H1 (cell line): ENCODE measurements around the gene ALPK3. TPM values are rescaled to one million over a fixed set of nuclear protein-coding genes. Genes with fewer than 3 reads are reported as not detected.

ENCODE experiments used
- CEBPB ChIP-seq: IDR thresholded peaks from 2 replicates; pipeline ENCODE4 v1.6.1; 2012; ENCODE audit warnings: low read depth, low read length
- CHD7 ChIP-seq: fragments of 300-600 bp; sonication (generic); IDR thresholded peaks from 2 replicates; pipeline ENCODE4 v1.7.1; 2012; ENCODE audit warnings: low read length, moderate library complexity, mild to moderate bottlenecking, inconsistent platforms; ENCODE audit not compliant: insufficient replicate concordance
- EZH2 ChIP-seq: fragments of 200-600 bp; sonication (generic); IDR thresholded peaks from 2 replicates; pipeline ENCODE4 v1.7.1; 2012; ENCODE audit warnings: low read depth, mild to moderate bottlenecking, moderate library complexity, low read length, inconsistent platforms; ENCODE audit not compliant: severe bottlenecking
- FOSL1 ChIP-seq: IDR thresholded peaks from 2 replicates; pipeline ENCODE4 v1.6.1; 2011; ENCODE audit warnings: mild to moderate bottlenecking, low read depth, low read length, moderate library complexity; ENCODE audit not compliant: insufficient read depth
- JUN ChIP-seq: IDR thresholded peaks from 2 replicates; pipeline ENCODE4 v1.6.1; 2011; ENCODE audit warnings: low read depth, mild to moderate bottlenecking, improper control_type of control experiment, low read length
- POLR2AphosphoS5 ChIP-seq: IDR thresholded peaks from 2 replicates; pipeline ENCODE4 v1.6.1; 2011; ENCODE audit warnings: low read depth, low read length
- POU5F1 ChIP-seq: IDR thresholded peaks from 2 replicates; pipeline ENCODE4 v1.6.1; 2011; ENCODE audit warnings: low read depth, mild to moderate bottlenecking, low read length, moderate library complexity
- RFX5 ChIP-seq: IDR thresholded peaks from 2 replicates; pipeline ENCODE4 v1.6.1; 2011; ENCODE audit warnings: low read depth, low read length, improper control_type of control experiment, borderline replicate concordance
- SIN3A ChIP-seq, 2 experiments: IDR thresholded peaks in 1 of 2; conservative IDR thresholded peaks in 1 of 2; 2 replicates each; pipeline ENCODE4 v1.6.1; 2011 to 2012; ENCODE audit warnings: low read length in 2 of 2, improper control_type of control experiment in 1 of 2, low read depth in 1 of 2, mild to moderate bottlenecking in 1 of 2
- SP2 ChIP-seq: IDR thresholded peaks from 2 replicates; pipeline ENCODE4 v1.6.1; 2012; ENCODE audit warnings: mild to moderate bottlenecking, low read length, inconsistent platforms
- polyA plus RNA-seq, 7 experiments: library from polyadenylated mRNA; depleted of rRNA in 3 of 7; stranded (reverse) in 5 of 7; unstranded in 2 of 7; fragments of >200 nt in 5 of 7; fragments of 200-250 nt in 2 of 7; gene quantifications; 1 replicate in 5 of 7; 2 replicates in 1 of 7; 4 replicates in 1 of 7; pipeline versions ENCODE4 v1.2.1 to v1.2.3, GENCODE V29; 2011 to 2013; ENCODE audit warnings: missing spikeins in 2 of 7, mixed read lengths in 2 of 7
- total RNA-seq: library from RNA; stranded (reverse); fragmentation: NEBNext Ultra II Directional; extraction: Animal tissue kit (Norgen Biotek cat#: 25700); gene quantifications from 2 replicates; pipeline ENCODE4 v1.2.1, GENCODE V29; 2021

Gene ALPK3
- total and polyA plus RNA-seq, 2 of the 8 experiments (the other 6 are each of a cell fraction or from before 2014, with no cell fraction given): 4.4 to 19.2 TPM

- TF ChIP-seq CHD7 (no peak), RFX5 (no peak), CEBPB (no peak), FOSL1 (no peak), POLR2AphosphoS5 (no peak), EZH2 (no peak), JUN (no peak), SIN3A (conservative IDR thresholded peaks at IDR 0.05 in 1 of 2, IDR thresholded peaks at IDR 0.05 in 1 of 2; ENCODE audit: low read depth in 1 of 2, low read length in 2 of 2) (no peak), POU5F1 (no peak), SP2 (no peak)
Observed at GRCh38 chr15:84879088-84879780, 62.1 kb downstream of the ALPK3 start (continued).
